Keratinocyte (primary cell): ENCODE results near the gene PTPN13.

Source experiments
- EZH2 ChIP-seq: IDR thresholded peaks from one replicate; pipeline ENCODE4 v1.6.1; 2012; ENCODE audit warnings: inconsistent platforms, mild to moderate bottlenecking, low read length, moderate library complexity
- TF ChIP-seq, protein P1 (sequence below), 3 experiments: IDR thresholded peaks in 1 of 3; conservative IDR thresholded peaks in 1 of 3; optimal IDR thresholded peaks in 1 of 3; 2 replicates in 2 of 3; 3 replicates in 1 of 3; pipeline versions ENCODE3 to v1.5.1; 2011; ENCODE audit warnings: low read length in 3 of 3, mild to moderate bottlenecking in 3 of 3, moderate library complexity in 2 of 3, control low read depth in 1 of 3, inconsistent platforms in 1 of 3; ENCODE audit not compliant: insufficient read depth in 2 of 3; ENCODE audit errors: extremely low read depth in 1 of 3

GRCh38 chr4:86561256-86561655 is 32.9 kb upstream of the PTPN13 start:
- TF ChIP-seq, protein P1, sequence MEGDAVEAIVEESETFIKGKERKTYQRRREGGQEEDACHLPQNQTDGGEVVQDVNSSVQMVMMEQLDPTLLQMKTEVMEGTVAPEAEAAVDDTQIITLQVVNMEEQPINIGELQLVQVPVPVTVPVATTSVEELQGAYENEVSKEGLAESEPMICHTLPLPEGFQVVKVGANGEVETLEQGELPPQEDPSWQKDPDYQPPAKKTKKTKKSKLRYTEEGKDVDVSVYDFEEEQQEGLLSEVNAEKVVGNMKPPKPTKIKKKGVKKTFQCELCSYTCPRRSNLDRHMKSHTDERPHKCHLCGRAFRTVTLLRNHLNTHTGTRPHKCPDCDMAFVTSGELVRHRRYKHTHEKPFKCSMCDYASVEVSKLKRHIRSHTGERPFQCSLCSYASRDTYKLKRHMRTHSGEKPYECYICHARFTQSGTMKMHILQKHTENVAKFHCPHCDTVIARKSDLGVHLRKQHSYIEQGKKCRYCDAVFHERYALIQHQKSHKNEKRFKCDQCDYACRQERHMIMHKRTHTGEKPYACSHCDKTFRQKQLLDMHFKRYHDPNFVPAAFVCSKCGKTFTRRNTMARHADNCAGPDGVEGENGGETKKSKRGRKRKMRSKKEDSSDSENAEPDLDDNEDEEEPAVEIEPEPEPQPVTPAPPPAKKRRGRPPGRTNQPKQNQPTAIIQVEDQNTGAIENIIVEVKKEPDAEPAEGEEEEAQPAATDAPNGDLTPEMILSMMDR (optimal IDR thresholded peaks at IDR 0.05 in 1 of 3, IDR thresholded peaks at IDR 0.05 in 1 of 3, conservative IDR thresholded peaks at IDR 0.05 in 1 of 3; ENCODE audit: extremely low read depth in 1 of 3, insufficient read depth in 2 of 3, low read length in 3 of 3): no peak
- no peak for TF ChIP-seq EZH2
